NB4 (cell line): ENCODE data around the gene SF3B5.

Source experiments
- MYC ChIP-seq: IDR thresholded peaks from 2 replicates; pipeline ENCODE4 v1.6.1; 2011; ENCODE audit warnings: low read depth, low read length
- POLR2A ChIP-seq: IDR thresholded peaks from 2 replicates; pipeline ENCODE4 v1.6.1; 2011; ENCODE audit warnings: mild to moderate bottlenecking; ENCODE audit not compliant: insufficient read length; ENCODE audit errors: extremely low read depth
- TF ChIP-seq, protein P1 (sequence below): IDR thresholded peaks from one replicate; pipeline ENCODE4 v1.5.1; 2012; ENCODE audit warnings: low read depth, low read length
- TF ChIP-seq, protein P2 (sequence below): IDR thresholded peaks from 2 replicates; pipeline ENCODE4 v1.6.1; 2011; ENCODE audit warnings: low read depth, low read length

DNA sequence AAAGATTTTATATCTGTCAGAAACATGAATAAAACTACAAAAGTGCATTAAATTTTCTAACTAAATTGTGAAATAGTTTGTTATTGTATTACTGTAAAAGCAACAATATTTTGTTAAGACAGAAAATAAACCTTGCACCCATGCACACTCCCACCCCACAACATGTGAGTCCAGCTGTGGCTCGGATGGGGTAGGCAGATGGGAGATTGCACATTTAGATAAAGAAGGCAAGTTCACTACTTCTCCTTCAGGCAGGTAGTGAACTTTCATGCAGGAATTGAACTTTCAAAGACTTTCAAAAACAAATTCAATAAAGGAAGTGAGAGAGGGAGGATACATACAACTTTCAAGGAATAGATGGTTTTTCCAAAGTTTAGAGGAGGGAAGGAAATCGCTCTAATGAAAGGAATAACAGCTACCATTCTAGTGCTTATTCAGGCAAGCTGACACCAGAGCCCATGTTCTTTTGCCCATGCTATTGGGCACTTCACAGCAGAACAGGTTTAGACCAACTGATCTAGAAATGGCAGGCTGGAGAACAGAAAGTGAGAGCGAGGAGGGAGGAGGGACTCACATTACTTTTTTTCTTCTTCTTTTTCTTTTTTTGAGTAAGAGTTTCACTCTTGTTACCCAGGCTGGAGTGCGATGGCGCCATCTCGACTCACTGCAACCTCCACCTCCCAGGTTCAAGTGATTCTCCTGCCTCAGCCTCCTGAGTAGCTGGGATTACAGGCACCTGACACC is 28.5 kb downstream of the SF3B5 start:
- TF ChIP-seq POLR2A: no peak
- TF ChIP-seq, protein P1, sequence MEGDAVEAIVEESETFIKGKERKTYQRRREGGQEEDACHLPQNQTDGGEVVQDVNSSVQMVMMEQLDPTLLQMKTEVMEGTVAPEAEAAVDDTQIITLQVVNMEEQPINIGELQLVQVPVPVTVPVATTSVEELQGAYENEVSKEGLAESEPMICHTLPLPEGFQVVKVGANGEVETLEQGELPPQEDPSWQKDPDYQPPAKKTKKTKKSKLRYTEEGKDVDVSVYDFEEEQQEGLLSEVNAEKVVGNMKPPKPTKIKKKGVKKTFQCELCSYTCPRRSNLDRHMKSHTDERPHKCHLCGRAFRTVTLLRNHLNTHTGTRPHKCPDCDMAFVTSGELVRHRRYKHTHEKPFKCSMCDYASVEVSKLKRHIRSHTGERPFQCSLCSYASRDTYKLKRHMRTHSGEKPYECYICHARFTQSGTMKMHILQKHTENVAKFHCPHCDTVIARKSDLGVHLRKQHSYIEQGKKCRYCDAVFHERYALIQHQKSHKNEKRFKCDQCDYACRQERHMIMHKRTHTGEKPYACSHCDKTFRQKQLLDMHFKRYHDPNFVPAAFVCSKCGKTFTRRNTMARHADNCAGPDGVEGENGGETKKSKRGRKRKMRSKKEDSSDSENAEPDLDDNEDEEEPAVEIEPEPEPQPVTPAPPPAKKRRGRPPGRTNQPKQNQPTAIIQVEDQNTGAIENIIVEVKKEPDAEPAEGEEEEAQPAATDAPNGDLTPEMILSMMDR: no peak
- TF ChIP-seq, protein P2, sequence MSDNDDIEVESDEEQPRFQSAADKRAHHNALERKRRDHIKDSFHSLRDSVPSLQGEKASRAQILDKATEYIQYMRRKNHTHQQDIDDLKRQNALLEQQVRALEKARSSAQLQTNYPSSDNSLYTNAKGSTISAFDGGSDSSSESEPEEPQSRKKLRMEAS: no peak
- no peak for TF ChIP-seq MYC
